Measurements from ENCODE around the gene ZNF845. TPM values are rescaled to one million over a fixed set of nuclear protein-coding genes. Genes with fewer than 3 reads are reported as not detected.
A peak's percentile ranks its signal among the peaks of the same experiment; 100 is the strongest.
"Not testable (repeated sequence)": the region's sequence is repeated elsewhere in the genome, so short reads cannot be mapped to it uniquely, and the experiment has no call there.

Gene ZNF845
- total and polyA plus RNA-seq, 2 donors (not counting 3 experiments of a cell fraction or from before 2014, with no cell fraction given), result 0.88 to 4.6 TPM

DNA sequence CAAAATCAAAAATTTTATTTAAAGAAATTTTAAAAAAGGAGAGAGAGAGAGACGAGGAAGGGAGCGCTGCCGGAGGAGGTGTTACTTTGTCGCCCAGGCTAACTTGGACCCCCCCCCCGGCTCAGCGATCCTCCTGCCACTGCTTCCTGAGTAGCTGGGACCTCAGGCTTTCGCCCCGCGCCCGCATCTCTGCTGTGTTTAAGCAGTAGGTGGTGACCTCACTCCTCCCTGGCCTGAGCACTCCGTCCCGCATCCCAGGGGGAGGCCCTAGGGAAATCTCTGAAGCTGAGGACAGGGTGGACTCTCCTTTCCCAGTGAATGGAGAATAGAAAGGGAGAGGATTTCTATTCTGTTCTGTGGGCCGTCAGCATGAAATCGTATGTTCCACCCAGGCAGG is 485 bp upstream of the ZNF845 start:
- Histone ChIP-seq H3K4me1 (ENCODE audit: control insufficient read depth, extremely low read depth, insufficient read depth, low read length) (peaks cover 2% of the 10 kb centered on the region), H3K9ac (replicated peaks; ENCODE audit: extremely low read depth, insufficient read depth, low read length) (peak overlapping the region; percentile 57), H3K9me3 (replicated peaks; ENCODE audit: control insufficient read depth, insufficient read depth, low read length) (no peaks in the 10 kb centered on the region), H3K36me3 (ENCODE audit: control insufficient read depth in 2 of 2, extremely low read depth in 1 of 2, insufficient read depth in 2 of 2, low read length in 2 of 2) (no peaks in the 10 kb centered on the region), H4K20me1 (replicated peaks; ENCODE audit: control insufficient read depth, extremely low read depth, insufficient read depth, low read length) (no peaks in the 10 kb centered on the region), H3K9me1 (replicated peaks; ENCODE audit: control insufficient read depth, extremely low read depth, insufficient read depth, low read length) (no peaks in the 10 kb centered on the region), H3K4me3 (replicated peaks in 1 of 3; ENCODE audit: insufficient read depth in 1 of 3, low read depth in 1 of 3, low read length in 3 of 3) (peak overlapping the region; percentile 29 to 99 (median 55)), H3K4me2 (ENCODE audit: insufficient read depth, low read length) (peak overlapping the region; percentile 89), H3K27ac (ENCODE audit: insufficient read depth, low read depth, low read length) (peak overlapping the region; percentile 84), H3K79me2 (ENCODE audit: control insufficient read depth, insufficient read depth, low read length) (peaks cover 7% of the 10 kb centered on the region), H3K27me3 (ENCODE audit: control insufficient read depth in 2 of 2, insufficient read depth in 2 of 2, low read length in 2 of 2) (no peaks in the 10 kb centered on the region), H2AFZ (ENCODE audit: low read depth, low read length) (peak overlapping the region; percentile 98)
- intact Hi-C loops (cut with micrococcal nuclease) (loop anchor here (1.0 to 5.0 kb wide), 3 partner anchors 79 to 231 kb away; partner anchors contain the start of genes ZNF160 and ZNF677), dilution Hi-C loops (cut with MboI; ENCODE audit: extremely low pct_ligation_motif_present, low sequenced_read_pairs) (no loop called here)
- CTCF ChIA-PET, result interaction anchor here (0.9 to 1.6 kb wide), 2 partner anchors 138 to 256 kb away, joined by 5 to 7 read pairs; no protein-coding TSS in a partner anchor
- no peak for FAIRE-seq
- POLR2A ChIA-PET, result interaction anchor here (0.6 kb wide), 1 partner anchor 251 kb away, joined by 3 read pairs; no protein-coding TSS in a partner anchor
- TF ChIP-seq, protein P1, sequence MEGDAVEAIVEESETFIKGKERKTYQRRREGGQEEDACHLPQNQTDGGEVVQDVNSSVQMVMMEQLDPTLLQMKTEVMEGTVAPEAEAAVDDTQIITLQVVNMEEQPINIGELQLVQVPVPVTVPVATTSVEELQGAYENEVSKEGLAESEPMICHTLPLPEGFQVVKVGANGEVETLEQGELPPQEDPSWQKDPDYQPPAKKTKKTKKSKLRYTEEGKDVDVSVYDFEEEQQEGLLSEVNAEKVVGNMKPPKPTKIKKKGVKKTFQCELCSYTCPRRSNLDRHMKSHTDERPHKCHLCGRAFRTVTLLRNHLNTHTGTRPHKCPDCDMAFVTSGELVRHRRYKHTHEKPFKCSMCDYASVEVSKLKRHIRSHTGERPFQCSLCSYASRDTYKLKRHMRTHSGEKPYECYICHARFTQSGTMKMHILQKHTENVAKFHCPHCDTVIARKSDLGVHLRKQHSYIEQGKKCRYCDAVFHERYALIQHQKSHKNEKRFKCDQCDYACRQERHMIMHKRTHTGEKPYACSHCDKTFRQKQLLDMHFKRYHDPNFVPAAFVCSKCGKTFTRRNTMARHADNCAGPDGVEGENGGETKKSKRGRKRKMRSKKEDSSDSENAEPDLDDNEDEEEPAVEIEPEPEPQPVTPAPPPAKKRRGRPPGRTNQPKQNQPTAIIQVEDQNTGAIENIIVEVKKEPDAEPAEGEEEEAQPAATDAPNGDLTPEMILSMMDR (IDR thresholded peaks at IDR 0.05; ENCODE audit: extremely low read depth in 1 of 2, insufficient read depth in 1 of 2, low read depth in 1 of 2, low read length in 2 of 2), result no peak
- peak; percentile 6 for TF ChIP-seq POLR2AphosphoS5 (IDR thresholded peaks at IDR 0.05; ENCODE audit: insufficient read depth, low read depth, low read length)
- no peak for DNase-seq (ENCODE audit: low read depth, low spot score)
- TSS peak; percentile 55 for BruUV-seq (replicated peaks)

DNA sequence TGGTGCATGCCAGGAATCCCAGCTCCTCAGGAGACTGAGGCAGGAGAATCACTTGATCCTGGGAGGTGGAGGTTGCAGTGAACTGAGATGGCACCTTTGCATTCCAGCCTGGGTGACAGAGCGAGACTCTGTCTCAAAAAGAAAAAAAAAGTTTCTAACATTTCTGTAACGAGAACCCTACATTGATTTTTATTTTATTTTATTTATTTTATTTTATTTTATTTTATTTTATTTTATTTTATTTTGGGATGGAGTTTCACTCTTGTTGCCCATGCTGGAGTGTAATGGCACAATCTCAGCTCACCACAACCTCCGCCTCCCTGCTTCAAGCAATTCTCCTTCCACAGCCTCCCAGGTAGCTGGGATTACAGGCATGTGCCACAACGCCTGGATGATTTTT is 10.9 kb downstream of the ZNF845 start:
- BruUV-seq (replicated peaks); CTCF ChIA-PET; H3K4me1 ChIP-seq (ENCODE audit: control insufficient read depth, extremely low read depth, insufficient read depth, low read length): not testable (repeated sequence)

More for the DNA sequence above, 10.9 kb downstream of the ZNF845 start:
- peaks cover 0 to 13% of the 10 kb centered on the region in 2 experiments for H3K36me3 ChIP-seq (ENCODE audit: control insufficient read depth in 2 of 2, extremely low read depth in 1 of 2, insufficient read depth in 2 of 2, low read length in 2 of 2)
- H3K79me2 ChIP-seq (ENCODE audit: control insufficient read depth, insufficient read depth, low read length); H3K4me3 ChIP-seq (replicated peaks in 1 of 3; ENCODE audit: insufficient read depth in 1 of 3, low read depth in 1 of 3, low read length in 3 of 3); FAIRE-seq; H3K9me3 ChIP-seq (replicated peaks; ENCODE audit: control insufficient read depth, insufficient read depth, low read length); H3K27me3 ChIP-seq (ENCODE audit: control insufficient read depth in 2 of 2, insufficient read depth in 2 of 2, low read length in 2 of 2); H3K4me2 ChIP-seq (ENCODE audit: insufficient read depth, low read length); DNase-seq (ENCODE audit: low read depth, low spot score); H3K9me1 ChIP-seq (replicated peaks; ENCODE audit: control insufficient read depth, extremely low read depth, insufficient read depth, low read length); H3K27ac ChIP-seq (ENCODE audit: insufficient read depth, low read depth, low read length); H2AFZ ChIP-seq (ENCODE audit: low read depth, low read length); dilution Hi-C loops (cut with MboI; ENCODE audit: extremely low pct_ligation_motif_present, low sequenced_read_pairs); POLR2A ChIA-PET; H4K20me1 ChIP-seq (replicated peaks; ENCODE audit: control insufficient read depth, extremely low read depth, insufficient read depth, low read length); H3K9ac ChIP-seq (replicated peaks; ENCODE audit: extremely low read depth, insufficient read depth, low read length); intact Hi-C loops (cut with micrococcal nuclease): not testable (repeated sequence)

All from endothelial cell of umbilical vein (primary cell).